Amygdala (tissue), 56 donors: Measurements from ENCODE around the gene PIP5K1C.
"Not testable (repeated sequence)": the region's sequence is repeated elsewhere in the genome, so short reads cannot be mapped to it uniquely, and the experiment has no call there.

Experiments used
- DNase-seq, 56 donors: peaks; one replicate each; lab custom pipeline; 2025; lab: John Stamatoyannopoulos, UW

PIP5K1C gene

DNA sequence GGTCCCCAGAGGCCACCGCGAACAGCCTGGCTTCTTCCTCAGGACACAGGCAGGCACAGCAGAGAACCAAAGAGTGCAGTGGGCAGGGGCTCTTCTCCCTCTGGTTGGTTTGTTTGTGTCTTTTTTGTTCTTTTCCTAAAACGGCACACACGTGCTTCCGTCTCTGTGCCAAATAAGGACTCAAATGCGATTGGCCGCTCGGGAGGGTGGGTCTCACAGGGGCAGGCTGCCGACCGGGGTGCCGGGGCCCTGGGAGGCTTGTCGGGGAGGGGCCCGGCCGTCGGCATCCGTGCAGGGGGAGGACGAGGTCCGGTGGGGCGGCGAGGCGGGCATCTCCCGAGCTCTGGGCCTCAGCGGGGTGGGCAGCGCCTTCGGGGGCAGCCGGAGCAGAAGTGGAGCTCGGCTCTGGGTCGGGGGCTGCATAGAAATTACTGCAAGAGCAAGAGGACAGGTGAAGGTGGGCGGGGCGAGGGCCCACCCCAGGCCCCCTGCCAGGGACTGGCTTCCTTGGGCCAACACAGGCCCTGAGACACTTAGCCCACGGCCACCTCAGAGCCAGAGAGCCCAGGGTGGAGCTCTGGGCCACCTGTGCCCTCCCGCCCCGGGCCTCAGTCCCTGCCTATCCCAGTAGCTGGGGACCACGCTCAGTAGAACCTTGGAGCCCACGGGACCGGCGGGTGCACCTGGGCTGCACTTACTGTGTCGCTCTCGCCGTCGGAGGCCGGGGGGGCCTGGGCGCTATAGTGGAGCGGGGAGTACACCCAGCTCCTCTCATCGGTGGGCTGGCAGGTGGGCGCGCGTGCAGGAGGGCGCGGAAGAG, 67.3 kb downstream of the PIP5K1C start:
- peak in 38 of 56 donors; percentile 9 to 77 (median 44) for DNase-seq

DNA sequence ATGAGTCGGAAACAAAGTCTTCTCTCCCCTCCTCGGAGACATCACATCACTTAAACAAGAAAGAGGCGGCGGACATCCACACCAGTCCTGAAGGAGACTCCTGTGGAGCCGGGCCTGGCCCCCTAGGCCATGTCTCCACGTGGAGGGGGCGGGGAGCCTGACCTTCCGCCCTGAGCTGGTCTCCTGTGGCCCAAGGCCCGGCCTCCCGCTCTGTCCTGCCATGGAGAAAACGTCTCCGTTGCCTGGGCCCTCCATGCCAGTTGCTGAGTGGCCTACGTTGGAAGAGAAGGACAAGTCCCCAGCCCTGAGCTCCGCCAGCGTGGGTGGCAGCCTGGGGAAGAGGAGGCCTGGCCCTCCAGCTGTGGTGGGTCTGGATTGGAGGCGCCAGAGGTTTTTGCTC, 68.2 kb downstream of the PIP5K1C start:
- DNase-seq: no peak

DNA sequence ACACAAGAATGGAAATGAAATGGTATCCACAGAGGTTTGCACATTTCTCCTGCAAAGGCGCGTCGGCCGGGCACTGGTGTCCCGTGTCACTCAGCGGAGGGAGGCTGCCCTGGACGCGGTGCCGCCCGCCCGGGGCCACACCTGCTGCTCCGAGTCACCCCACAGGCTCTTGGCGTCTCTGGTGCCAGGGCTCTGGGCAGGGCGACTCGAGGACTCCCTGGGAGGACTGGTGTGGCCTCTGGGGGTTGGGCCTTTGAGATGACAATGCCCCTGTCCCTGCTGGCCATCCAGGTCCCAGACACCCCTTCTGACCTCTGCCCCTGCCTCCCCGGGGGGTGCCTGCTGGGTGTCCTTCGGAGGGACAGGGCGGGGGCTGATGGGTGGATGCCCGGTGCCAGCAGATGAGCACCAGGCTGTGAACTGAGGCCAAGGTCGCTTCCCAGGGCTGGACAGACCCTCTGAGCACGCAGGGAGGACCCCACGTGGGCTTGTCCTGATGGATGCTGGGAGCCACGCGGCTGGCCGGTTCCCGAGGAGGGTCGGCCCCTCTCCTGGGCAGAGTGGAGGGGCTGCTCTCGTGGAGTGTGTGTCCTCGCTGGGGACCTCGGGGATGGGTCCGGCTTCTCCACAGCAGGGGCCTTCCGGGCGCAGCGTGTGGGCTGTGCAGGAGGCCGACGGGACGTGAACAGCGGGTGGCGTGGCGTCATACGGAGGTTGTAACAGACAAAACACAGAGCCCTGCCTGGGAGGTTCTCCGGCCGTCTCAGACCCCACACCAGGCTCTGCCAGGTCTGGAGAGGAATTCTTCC, 69.0 kb downstream of the PIP5K1C start:
- no peak for DNase-seq

DNA sequence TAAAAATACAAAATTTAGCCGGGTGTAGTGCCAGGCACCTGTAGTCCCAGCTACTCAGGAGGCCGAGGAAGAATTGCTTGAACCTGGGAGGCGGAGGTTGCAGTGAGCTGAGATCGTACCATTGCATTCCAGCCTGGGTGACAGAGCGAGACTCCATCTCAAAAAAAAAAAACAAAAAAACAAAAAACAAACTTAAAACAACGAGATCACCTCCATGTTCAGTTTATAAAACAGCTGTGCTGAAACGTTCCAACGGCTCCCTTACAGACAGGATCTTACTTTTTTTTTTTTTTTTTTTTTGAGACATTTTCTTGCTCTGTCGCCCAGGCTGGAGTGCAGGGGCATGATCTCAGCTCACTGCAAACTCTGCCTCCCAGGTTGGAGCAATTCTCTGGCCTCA, 71.5 kb downstream of the PIP5K1C start:
- not testable (repeated sequence) for DNase-seq

DNA sequence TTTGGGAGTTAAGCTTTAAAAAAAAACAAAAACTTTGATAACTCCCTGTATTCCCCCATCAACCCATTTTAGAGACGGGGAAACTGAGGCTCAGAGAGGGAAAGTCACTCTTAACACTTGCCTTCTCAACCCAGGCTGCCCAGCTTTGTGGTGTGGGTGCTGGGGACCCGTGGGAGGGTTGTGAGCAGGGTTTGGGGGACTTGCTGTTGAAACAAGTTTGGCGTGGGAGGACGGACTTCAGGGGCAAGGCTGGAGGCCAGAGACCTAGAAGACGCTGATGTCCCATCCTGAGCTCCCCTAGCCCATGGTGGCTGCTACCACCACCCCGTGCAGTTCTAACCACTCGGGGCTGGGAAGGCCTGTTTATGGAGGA, 72.9 kb downstream of the PIP5K1C start:
- no peak for DNase-seq

GRCh38 chr19:3626473-3627350, 73.6 kb downstream of the PIP5K1C start, which contains the start of gene CACTIN:
CACTIN (minus strand) TSS chr19:3626790; CDS start chr19:3626762, 28 bp downstream.
- peak; percentile 76 to 99 (median 96) for DNase-seq

GRCh38 chr19:3625996-3626472, 74.2 kb downstream of the PIP5K1C start:
- DNase-seq: no peak

GRCh38 chr19:3623716-3624115, 76.6 kb downstream of the PIP5K1C start:
- no peak for DNase-seq

- DNase-seq: no peak
Measured at GRCh38 chr19:3622224-3622623, 78.0 kb downstream of the PIP5K1C start.

- no peak for DNase-seq
Measured at GRCh38 chr19:3621689-3622088, 78.6 kb downstream of the PIP5K1C start.

GRCh38 chr19:3620817-3621547, 79.3 kb downstream of the PIP5K1C start:
- DNase-seq: no peak

DNA sequence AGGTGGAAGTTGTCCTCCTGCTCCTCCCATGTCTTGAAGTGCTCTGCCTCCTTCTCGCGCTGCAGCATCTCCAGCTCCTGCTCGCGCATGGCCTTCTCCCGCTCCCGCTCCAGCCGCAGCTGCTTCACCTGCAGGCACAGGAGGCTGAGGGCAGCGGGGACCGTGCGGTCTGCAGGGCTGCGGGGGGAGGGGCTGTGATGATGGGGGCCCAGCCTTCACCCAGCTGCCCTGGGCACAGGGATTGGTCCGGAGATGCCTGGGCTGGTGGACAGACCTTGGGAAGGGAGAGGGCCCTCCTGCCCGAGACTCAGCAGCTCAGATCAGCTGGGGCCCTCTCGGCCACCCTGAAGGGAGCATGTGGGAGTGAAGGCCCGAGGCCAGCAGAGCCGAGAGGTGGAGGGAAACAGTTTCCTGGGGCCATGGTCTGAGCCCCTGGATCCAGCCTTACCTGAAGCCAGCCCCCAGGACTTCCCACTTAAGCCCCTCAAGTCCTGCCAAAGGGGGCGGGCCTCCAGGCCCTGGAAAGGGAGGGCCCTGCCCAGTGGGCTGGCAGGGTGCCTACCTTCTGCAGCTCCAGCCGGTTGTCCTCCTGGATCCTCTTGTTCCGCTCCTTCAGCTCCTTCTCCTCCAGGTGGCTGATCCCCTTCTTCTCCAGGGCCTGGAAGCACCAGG, 80.0 kb downstream of the PIP5K1C start:
- DNase-seq: no peak

DNA sequence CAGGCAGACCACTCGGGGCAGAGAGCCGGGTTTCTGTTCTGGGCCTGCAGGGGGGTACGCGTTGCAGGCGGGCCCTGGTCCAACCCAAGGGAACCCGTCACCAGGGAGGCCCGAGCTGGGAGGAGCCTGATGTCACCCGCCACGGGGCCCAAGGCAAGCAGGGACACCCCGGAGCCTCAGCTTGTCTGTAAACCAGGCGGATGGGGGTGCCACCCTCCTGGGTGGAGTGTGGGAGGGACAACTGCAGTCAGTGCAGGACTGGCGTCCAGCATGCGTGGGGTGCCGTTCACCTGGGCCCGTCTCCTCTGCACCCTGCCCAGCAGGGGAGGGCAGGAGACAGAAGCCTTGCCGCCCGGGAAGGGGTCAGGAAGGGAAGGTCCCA, 80.6 kb downstream of the PIP5K1C start:
- no peak for DNase-seq

GRCh38 chr19:3618811-3619630, 81.2 kb downstream of the PIP5K1C start:
- no peak for DNase-seq

GRCh38 chr19:3618144-3618810, 82.0 kb downstream of the PIP5K1C start:
- peak in 32 of 56 donors; percentile 9 to 75 (median 38) for DNase-seq

GRCh38 chr19:3617463-3617862, 82.8 kb downstream of the PIP5K1C start:
- DNase-seq: no peak

- DNase-seq: no peak
Measured at GRCh38 chr19:3615524-3616135, 84.6 kb downstream of the PIP5K1C start.
